ENCODE data around the gene TMEM9B.

DNA sequence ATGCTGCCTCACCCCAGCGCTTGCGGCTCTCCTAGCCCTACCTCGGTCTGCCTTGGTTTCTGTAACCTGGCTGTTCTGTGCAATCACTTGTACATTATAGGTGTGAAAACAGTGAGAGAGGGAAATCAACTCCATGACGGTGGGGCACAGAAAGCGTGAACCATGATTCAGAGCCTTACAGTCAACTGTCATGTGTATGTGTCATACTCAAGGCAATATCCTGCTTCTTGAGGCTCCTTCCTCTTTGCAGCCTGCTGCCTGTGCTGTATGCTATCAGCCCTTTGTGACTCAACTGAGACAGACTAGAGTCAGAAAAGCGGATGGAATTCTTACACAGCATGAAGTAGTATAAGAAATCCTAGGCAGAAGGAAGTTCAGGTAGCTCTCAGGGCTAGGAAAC is 37.5 kb upstream of the TMEM9B start:
- TF ChIP-seq, protein P1, sequence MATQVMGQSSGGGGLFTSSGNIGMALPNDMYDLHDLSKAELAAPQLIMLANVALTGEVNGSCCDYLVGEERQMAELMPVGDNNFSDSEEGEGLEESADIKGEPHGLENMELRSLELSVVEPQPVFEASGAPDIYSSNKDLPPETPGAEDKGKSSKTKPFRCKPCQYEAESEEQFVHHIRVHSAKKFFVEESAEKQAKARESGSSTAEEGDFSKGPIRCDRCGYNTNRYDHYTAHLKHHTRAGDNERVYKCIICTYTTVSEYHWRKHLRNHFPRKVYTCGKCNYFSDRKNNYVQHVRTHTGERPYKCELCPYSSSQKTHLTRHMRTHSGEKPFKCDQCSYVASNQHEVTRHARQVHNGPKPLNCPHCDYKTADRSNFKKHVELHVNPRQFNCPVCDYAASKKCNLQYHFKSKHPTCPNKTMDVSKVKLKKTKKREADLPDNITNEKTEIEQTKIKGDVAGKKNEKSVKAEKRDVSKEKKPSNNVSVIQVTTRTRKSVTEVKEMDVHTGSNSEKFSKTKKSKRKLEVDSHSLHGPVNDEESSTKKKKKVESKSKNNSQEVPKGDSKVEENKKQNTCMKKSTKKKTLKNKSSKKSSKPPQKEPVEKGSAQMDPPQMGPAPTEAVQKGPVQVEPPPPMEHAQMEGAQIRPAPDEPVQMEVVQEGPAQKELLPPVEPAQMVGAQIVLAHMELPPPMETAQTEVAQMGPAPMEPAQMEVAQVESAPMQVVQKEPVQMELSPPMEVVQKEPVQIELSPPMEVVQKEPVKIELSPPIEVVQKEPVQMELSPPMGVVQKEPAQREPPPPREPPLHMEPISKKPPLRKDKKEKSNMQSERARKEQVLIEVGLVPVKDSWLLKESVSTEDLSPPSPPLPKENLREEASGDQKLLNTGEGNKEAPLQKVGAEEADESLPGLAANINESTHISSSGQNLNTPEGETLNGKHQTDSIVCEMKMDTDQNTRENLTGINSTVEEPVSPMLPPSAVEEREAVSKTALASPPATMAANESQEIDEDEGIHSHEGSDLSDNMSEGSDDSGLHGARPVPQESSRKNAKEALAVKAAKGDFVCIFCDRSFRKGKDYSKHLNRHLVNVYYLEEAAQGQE (IDR thresholded peaks at IDR 0.05; ENCODE audit: low read depth), result no peak
- no peak for TF ChIP-seq EGR1 (IDR thresholded peaks at IDR 0.05)
- TF ChIP-seq, protein P2, sequence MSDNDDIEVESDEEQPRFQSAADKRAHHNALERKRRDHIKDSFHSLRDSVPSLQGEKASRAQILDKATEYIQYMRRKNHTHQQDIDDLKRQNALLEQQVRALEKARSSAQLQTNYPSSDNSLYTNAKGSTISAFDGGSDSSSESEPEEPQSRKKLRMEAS (IDR thresholded peaks at IDR 0.05), result no peak
- TF ChIP-seq EP300 (IDR thresholded peaks at IDR 0.05; ENCODE audit: borderline replicate concordance), result no peak
- TF ChIP-seq YY1 (IDR thresholded peaks at IDR 0.05; ENCODE audit: low read depth), result no peak
- no peak for TF ChIP-seq CEBPB (IDR thresholded peaks at IDR 0.05)
- no peak for TF ChIP-seq TEAD4 (IDR thresholded peaks at IDR 0.05)
- no peak for TF ChIP-seq RAD21 (IDR thresholded peaks at IDR 0.05; ENCODE audit: low read depth)
- TF ChIP-seq TCF12 (IDR thresholded peaks at IDR 0.05; ENCODE audit: low read depth), result no peak
- no peak for TF ChIP-seq CREB1 (IDR thresholded peaks at IDR 0.05; ENCODE audit: low read depth)
- TF ChIP-seq USF1 (IDR thresholded peaks at IDR 0.05), result no peak

Measured in Ishikawa (cell line).